GM12878 (cell line): ENCODE data around the gene PPP4C. TPM values are rescaled to one million over a fixed set of nuclear protein-coding genes. Genes with fewer than 3 reads are reported as not detected.

Experiments
- ATAC-seq: fragments of 200-7000 bp; cut with Tn5 transposase; 3 replicates; pipeline ENCODE4 v1.9.1; 2020; ENCODE audit warnings: mild to moderate bottlenecking, moderate library complexity
- BruUV-seq: library from RNA; stranded (reverse); fragments of 400-500 nt; replicated peaks from 2 replicates; lab custom pipeline; 2021; lab: Mats Ljungman, UMichigan
- CTCF ChIA-PET: fragments of 300-600 bp; sonication (Branson Sonifier 250); formaldehyde crosslinking; extraction: SDS; loops from one replicate; lab custom pipeline; 2021; ENCODE audit warnings: inconsistent platforms; lab: Yijun Ruan, JAX
- POLR2A ChIA-PET: fragments of 350-600 bp; formaldehyde crosslinking; extraction: SDS; loops from one replicate; lab custom pipeline; 2021; ENCODE audit warnings: inconsistent platforms; lab: Charles Lee
- RAD21 ChIA-PET: fragments of 300-600 bp; sonication (Branson Sonifier 250); formaldehyde crosslinking; loops from one replicate; lab custom pipeline; 2023; ENCODE audit warnings: antibody characterized with exemption; ENCODE audit not compliant: unreplicated experiment; lab: Charles Lee
- SMC1A ChIA-PET: fragments of 300-600 bp; sonication (Branson Sonifier 250); formaldehyde crosslinking; loops from one replicate; lab custom pipeline; 2023; ENCODE audit not compliant: unreplicated experiment, uncharacterized antibody; lab: Charles Lee
- DNase-seq: peaks from one replicate; pipeline ENCODE4 v3.0.0-alpha.2; 2011; ENCODE audit warnings: low read depth, low spot score
- FAIRE-seq: peaks from 3 replicates; lab custom pipeline; 2011; peaks lifted over from hg19 to GRCh38; lab: Jason Lieb, UNC
- H2AFZ ChIP-seq: 2 replicates; pipeline ENCODE4 v1.6.0; 2011; ENCODE audit warnings: low read depth, low read length, control low read depth; ENCODE audit not compliant: control insufficient read depth
- H3K27ac ChIP-seq: 2 replicates; pipeline ENCODE4 v1.5.1; 2011; ENCODE audit warnings: control low read depth; ENCODE audit not compliant: control insufficient read depth, insufficient read depth
- H3K27me3 ChIP-seq, 2 experiments: replicated peaks in 1 of 2; 2 replicates each; pipeline versions ENCODE4 v1.6.0 to v1.6.1; 2011; ENCODE audit warnings: low read length in 1 of 2; ENCODE audit not compliant: control insufficient read depth in 2 of 2, insufficient read depth in 2 of 2
- H3K36me3 ChIP-seq, 2 experiments: 2 replicates each; pipeline ENCODE4 v1.5.1; 2011; ENCODE audit warnings: low read length in 1 of 2; ENCODE audit not compliant: control insufficient read depth in 2 of 2, insufficient read depth in 2 of 2
- H3K4me1 ChIP-seq: 2 replicates; pipeline ENCODE4 v1.6.1; 2011; ENCODE audit warnings: mild to moderate bottlenecking, low read length, moderate library complexity, mixed read lengths; ENCODE audit not compliant: control insufficient read depth, insufficient read depth
- H3K4me2 ChIP-seq: 2 replicates; pipeline ENCODE4 v1.6.0; 2011; ENCODE audit warnings: control low read depth; ENCODE audit not compliant: control insufficient read depth, insufficient read depth
- H3K4me3 ChIP-seq: fragments of 200-600 bp; sonication (generic); 2 replicates; pipeline ENCODE4 v1.5.1; 2016
- H3K79me2 ChIP-seq: 2 replicates; pipeline ENCODE4 v1.6.0; 2011; ENCODE audit warnings: low read length; ENCODE audit not compliant: control insufficient read depth, insufficient read depth
- H3K9ac ChIP-seq: 2 replicates; pipeline ENCODE4 v1.8.0; 2011; ENCODE audit warnings: low read length, control low read depth, mixed read lengths; ENCODE audit not compliant: control insufficient read depth, insufficient read depth
- H3K9me3 ChIP-seq: replicated peaks from 3 replicates; pipeline ENCODE4 v1.5.1; 2011; ENCODE audit warnings: mild to moderate bottlenecking, low read length; ENCODE audit not compliant: control insufficient read depth, insufficient read depth
- H4K20me1 ChIP-seq: 2 replicates; pipeline ENCODE4 v1.6.0; 2011; ENCODE audit not compliant: control insufficient read depth, insufficient read depth
- BHLHE40 ChIP-seq, 2 experiments: fragments of 450-650 bp in 1 of 2; IDR thresholded peaks; 2 replicates each; pipeline ENCODE4 v1.6.1; 2011 to 2017; ENCODE audit warnings: low read depth in 2 of 2, borderline replicate concordance in 1 of 2, improper control_type of control experiment in 1 of 2, low read length in 1 of 2, mild to moderate bottlenecking in 1 of 2
- ETV6 ChIP-seq, 2 experiments: fragments of 450-650 bp in 1 of 2; IDR thresholded peaks in 1 of 2; conservative IDR thresholded peaks in 1 of 2; 2 replicates each; pipeline ENCODE4 v1.6.1; 2014; ENCODE audit warnings: antibody characterized with exemption in 1 of 2, borderline replicate concordance in 1 of 2, low read depth in 1 of 2, mild to moderate bottlenecking in 1 of 2, moderate library complexity in 1 of 2
- HDGF ChIP-seq: fragments of 450-650 bp; IDR thresholded peaks from 2 replicates; pipeline ENCODE4 v1.6.1; 2016; ENCODE audit warnings: antibody characterized with exemption
- MTA3 ChIP-seq: IDR thresholded peaks from 2 replicates; pipeline ENCODE4 v1.6.1; 2012; ENCODE audit warnings: low read length, inconsistent platforms, borderline replicate concordance
- POLR2AphosphoS2 ChIP-seq: IDR thresholded peaks from 2 replicates; pipeline ENCODE4 v1.6.1; 2011; ENCODE audit warnings: low read depth, mild to moderate bottlenecking, low read length, improper control_type of control experiment, moderate library complexity
- RAD51 ChIP-seq: fragments of 450-650 bp; IDR thresholded peaks from 2 replicates; pipeline ENCODE4 v1.6.1; 2016; ENCODE audit warnings: moderate library complexity, mild to moderate bottlenecking, inconsistent platforms
- STAT3 ChIP-seq: IDR thresholded peaks from 2 replicates; pipeline ENCODE4 v1.6.1; 2011; ENCODE audit warnings: low read depth, low read length, improper control_type of control experiment
- TARDBP ChIP-seq: IDR thresholded peaks from 2 replicates; pipeline ENCODE4 v1.6.1; 2016; ENCODE audit warnings: borderline replicate concordance
- ZNF274 ChIP-seq: IDR thresholded peaks from one replicate; pipeline ENCODE4 v1.8.0; 2011; ENCODE audit not compliant: insufficient read length, insufficient read depth
- ZSCAN29 ChIP-seq: fragments of 450-650 bp; IDR thresholded peaks from 2 replicates; pipeline ENCODE4 v1.6.1; 2017; ENCODE audit warnings: mild to moderate bottlenecking, moderate library complexity
- WGBS: methylation state at CpG from one replicate; pipeline ENCODE4 v1.1.6; 2016; ENCODE audit warnings: low lambda C conversion rate; ENCODE audit not compliant: insufficient replicate concordance, insufficient coverage; ENCODE audit errors: missing lambda C conversion rate; 5-methylcytosine and 5-hydroxymethylcytosine counted together
- in situ Hi-C: fragments of 300-500 bp; cut with MboI; formaldehyde crosslinking; loops from 9 replicates; pipeline ENCODE4 v1.14.3; 2018; ENCODE audit warnings: mixed read lengths
- intact Hi-C: fragments of 100-400 bp; cut with micrococcal nuclease; formaldehyde crosslinking; loops from one replicate; pipeline ENCODE4 v1.14.2; 2022; ENCODE audit not compliant: unreplicated experiment
- polyA plus RNA-seq, 11 experiments: library from polyadenylated mRNA; depleted of rRNA in 4 of 11; unstranded in 6 of 11; stranded (reverse) in 5 of 11; fragments of >200 nt; fragmentation: Nextera tagmentation in 4 of 11; fragmentation: Illumina TruSeq in 1 of 11; extraction: Ambion mirVana in 4 of 11; extraction: Trizol in 1 of 11; gene quantifications; 1 replicate in 1 of 11; 2 replicates in 10 of 11; pipeline versions ENCODE4 v1.2.1 to v1.2.3, GENCODE V29; 2011 to 2016; ENCODE audit warnings: inconsistent platforms in 2 of 11, missing spikeins in 2 of 11, low read depth in 1 of 11
- total RNA-seq, 4 experiments: library from RNA; depleted of rRNA in 3 of 4; stranded (reverse); fragments of >200 nt in 3 of 4; fragmentation: Illumina TruSeq in 1 of 4; extraction: Trizol in 1 of 4; gene quantifications; 2 replicates each; pipeline versions ENCODE4 v1.2.1 to v1.2.3, GENCODE V29; 2013 to 2021
- TF ChIP-seq, protein P1 (sequence below): fragments of 450-650 bp; IDR thresholded peaks from 2 replicates; pipeline ENCODE4 v1.6.1; 2016; ENCODE audit warnings: mild to moderate bottlenecking
- TF ChIP-seq, protein P2 (sequence below): fragments of 450-650 bp; IDR thresholded peaks from 2 replicates; pipeline ENCODE4 v1.6.1; 2016; ENCODE audit warnings: mild to moderate bottlenecking, moderate library complexity, borderline replicate concordance

The PPP4C gene
- total and polyA plus RNA-seq, 10 of the 15 experiments (the other 5 are each of a cell fraction or from before 2014, with no cell fraction given): 2.7 to 240 (median 124) TPM

DNA sequence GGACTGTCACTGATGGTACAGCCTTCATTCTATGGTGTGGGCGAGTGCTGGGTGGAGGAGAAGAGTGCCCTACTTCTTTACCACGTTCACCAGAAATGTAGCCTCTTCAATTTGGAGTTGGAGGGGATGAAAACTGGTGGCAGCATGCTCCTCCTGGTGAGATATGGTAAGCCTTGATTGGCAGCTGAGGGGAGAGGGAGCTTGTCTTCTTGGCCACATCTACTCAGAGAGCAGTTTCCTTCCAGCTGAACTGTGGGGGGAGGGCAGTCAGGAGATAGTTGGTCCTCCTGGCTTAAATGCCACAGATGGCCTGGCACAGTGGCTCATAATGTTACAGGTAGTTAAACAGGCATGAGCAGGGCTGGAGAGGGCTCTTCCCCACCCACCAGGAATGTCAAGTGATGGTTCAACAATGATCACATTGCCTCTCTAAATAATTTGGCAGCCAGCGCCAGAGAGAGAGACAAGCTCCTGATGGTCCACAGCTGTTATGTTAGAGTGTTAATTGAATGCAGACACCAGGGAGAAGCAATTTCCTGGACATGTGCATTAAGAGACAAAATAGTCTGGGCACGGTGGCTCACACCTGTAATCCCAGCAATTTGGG lies 56.2 kb downstream of the PPP4C start:
- Histone ChIP-seq H2AFZ (no peak overlapping the region), H4K20me1 (no peaks in the 10 kb centered on the region), H3K27ac (no peak overlapping the region), H3K4me2 (no peak overlapping the region)
- ChIA-PET SMC1A (no interaction called here), CTCF (interaction anchor here (1.0 kb wide), 2 partner anchors 8 to 40 kb away, joined by 3 read pairs; no protein-coding TSS in a partner anchor)
- no TSS peak for BruUV-seq
- 62% methylated on average over 4 of the region's 4 CpGs for WGBS
- ATAC-seq: no peak
- no peak for FAIRE-seq
- TF ChIP-seq, protein P1, sequence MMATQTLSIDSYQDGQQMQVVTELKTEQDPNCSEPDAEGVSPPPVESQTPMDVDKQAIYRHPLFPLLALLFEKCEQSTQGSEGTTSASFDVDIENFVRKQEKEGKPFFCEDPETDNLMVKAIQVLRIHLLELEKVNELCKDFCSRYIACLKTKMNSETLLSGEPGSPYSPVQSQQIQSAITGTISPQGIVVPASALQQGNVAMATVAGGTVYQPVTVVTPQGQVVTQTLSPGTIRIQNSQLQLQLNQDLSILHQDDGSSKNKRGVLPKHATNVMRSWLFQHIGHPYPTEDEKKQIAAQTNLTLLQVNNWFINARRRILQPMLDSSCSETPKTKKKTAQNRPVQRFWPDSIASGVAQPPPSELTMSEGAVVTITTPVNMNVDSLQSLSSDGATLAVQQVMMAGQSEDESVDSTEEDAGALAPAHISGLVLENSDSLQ: peak; percentile 48
- no peak for TF ChIP-seq RAD51
- TF ChIP-seq, all 136 proteins: peak for 1
- H3K27me3 ChIP-seq: no peaks in the 10 kb centered on the region
- H3K36me3 ChIP-seq: no peaks in the 10 kb centered on the region
- H3K9ac ChIP-seq: no peak overlapping the region
- H3K79me2 ChIP-seq: no peaks in the 10 kb centered on the region
- ChIA-PET RAD21 (no interaction called here), POLR2A (interaction anchor here (0.5 kb wide), 1 partner anchor 559 kb away, joined by 4 read pairs; no protein-coding TSS in a partner anchor)
- DNase-seq: no peak
- intact Hi-C loops (no loop called here), in situ Hi-C loops (no loop called here)
- H3K9me3 ChIP-seq: no peaks in the 10 kb centered on the region; the same call in 1 of the 3 replicates
- peaks cover 4% of the 10 kb centered on the region; the same call in 1 of the 2 replicates for H3K4me1 ChIP-seq
- H3K4me3 ChIP-seq: no peak overlapping the region

- 0 out of 2 replicates have a peak, but pooled peaks cover 4% of the 10 kb centered on the region for H3K4me1 ChIP-seq
- H3K36me3 ChIP-seq: no peaks in the 10 kb centered on the region
- no peaks in the 10 kb centered on the region for H4K20me1 ChIP-seq
- POLR2A ChIA-PET: no interaction called here
- in situ Hi-C loops: no loop called here
- no peaks in the 10 kb centered on the region; the same call in 1 of the 3 replicates for H3K9me3 ChIP-seq
- H3K27ac ChIP-seq: no peak overlapping the region
- H3K4me3 ChIP-seq: no peak overlapping the region
- BruUV-seq: no TSS peak
- FAIRE-seq (no peak), ATAC-seq (no peak), DNase-seq (no peak)
- intact Hi-C loops: no loop called here
- RAD21 ChIA-PET: no interaction called here
- no peak overlapping the region for H3K4me2 ChIP-seq
- H3K9ac ChIP-seq: no peak overlapping the region
- SMC1A ChIA-PET: no interaction called here
- H2AFZ ChIP-seq: no peak overlapping the region
- no peaks in the 10 kb centered on the region for H3K27me3 ChIP-seq
- no peaks in the 10 kb centered on the region for H3K79me2 ChIP-seq
- CTCF ChIA-PET: interaction anchor here (1.0 kb wide), 1 partner anchor 40 kb away, joined by 3 read pairs; no protein-coding TSS in a partner anchor
- 80% methylated on average over 3 of the region's 3 CpGs for WGBS
- TF ChIP-seq ZSCAN29: no peak
- no peak for TF ChIP-seq BHLHE40 (IDR thresholded peaks at IDR 0.05; ENCODE audit: borderline replicate concordance in 1 of 2, low read depth in 2 of 2, low read length in 1 of 2)
- TF ChIP-seq, protein P2, sequence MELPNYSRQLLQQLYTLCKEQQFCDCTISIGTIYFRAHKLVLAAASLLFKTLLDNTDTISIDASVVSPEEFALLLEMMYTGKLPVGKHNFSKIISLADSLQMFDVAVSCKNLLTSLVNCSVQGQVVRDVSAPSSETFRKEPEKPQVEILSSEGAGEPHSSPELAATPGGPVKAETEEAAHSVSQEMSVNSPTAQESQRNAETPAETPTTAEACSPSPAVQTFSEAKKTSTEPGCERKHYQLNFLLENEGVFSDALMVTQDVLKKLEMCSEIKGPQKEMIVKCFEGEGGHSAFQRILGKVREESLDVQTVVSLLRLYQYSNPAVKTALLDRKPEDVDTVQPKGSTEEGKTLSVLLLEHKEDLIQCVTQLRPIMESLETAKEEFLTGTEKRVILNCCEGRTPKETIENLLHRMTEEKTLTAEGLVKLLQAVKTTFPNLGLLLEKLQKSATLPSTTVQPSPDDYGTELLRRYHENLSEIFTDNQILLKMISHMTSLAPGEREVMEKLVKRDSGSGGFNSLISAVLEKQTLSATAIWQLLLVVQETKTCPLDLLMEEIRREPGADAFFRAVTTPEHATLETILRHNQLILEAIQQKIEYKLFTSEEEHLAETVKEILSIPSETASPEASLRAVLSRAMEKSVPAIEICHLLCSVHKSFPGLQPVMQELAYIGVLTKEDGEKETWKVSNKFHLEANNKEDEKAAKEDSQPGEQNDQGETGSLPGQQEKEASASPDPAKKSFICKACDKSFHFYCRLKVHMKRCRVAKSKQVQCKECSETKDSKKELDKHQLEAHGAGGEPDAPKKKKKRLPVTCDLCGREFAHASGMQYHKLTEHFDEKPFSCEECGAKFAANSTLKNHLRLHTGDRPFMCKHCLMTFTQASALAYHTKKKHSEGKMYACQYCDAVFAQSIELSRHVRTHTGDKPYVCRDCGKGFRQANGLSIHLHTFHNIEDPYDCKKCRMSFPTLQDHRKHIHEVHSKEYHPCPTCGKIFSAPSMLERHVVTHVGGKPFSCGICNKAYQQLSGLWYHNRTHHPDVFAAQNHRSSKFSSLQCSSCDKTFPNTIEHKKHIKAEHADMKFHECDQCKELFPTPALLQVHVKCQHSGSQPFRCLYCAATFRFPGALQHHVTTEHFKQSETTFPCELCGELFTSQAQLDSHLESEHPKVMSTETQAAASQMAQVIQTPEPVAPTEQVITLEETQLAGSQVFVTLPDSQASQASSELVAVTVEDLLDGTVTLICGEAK: no peak
- TF ChIP-seq TARDBP: no peak
- no peak for TF ChIP-seq MTA3
- TF ChIP-seq HDGF: no peak
- no peak for TF ChIP-seq ZNF274
- TF ChIP-seq POLR2AphosphoS2: no peak
- no peak for TF ChIP-seq ETV6 (conservative IDR thresholded peaks at IDR 0.05 in 1 of 2, IDR thresholded peaks at IDR 0.05 in 1 of 2; ENCODE audit: borderline replicate concordance in 1 of 2, low read depth in 1 of 2)
- TF ChIP-seq STAT3: no peak
Measured at GRCh38 chr16:30132591-30132990, 56.8 kb downstream of the PPP4C start.
